Cardiac fibroblast (primary cell): ENCODE measurements around the gene OR8B4.
"Not testable (repeated sequence)": the region's sequence is repeated elsewhere in the genome, so short reads cannot be mapped to it uniquely, and the experiment has no call there.

ENCODE experiments used
- DNase-seq, 2 donors: peaks; one replicate each; pipeline versions ENCODE4 v3.0.0 to v3.0.0-alpha.2; 2010; ENCODE audit warnings: low read depth in 2 of 2
- H3K4me3 ChIP-seq, 2 donors: replicated peaks in 1 of 2; 1 replicate in 1 of 2; 2 replicates in 1 of 2; pipeline ENCODE4 v1.5.1; 2011; ENCODE audit warnings: low read depth in 2 of 2, low read length in 2 of 2, mild to moderate bottlenecking in 2 of 2, moderate library complexity in 1 of 2
- TF ChIP-seq, protein P1 (sequence below): IDR thresholded peaks from one replicate; pipeline ENCODE4 v1.5.1; 2011; ENCODE audit warnings: low read depth, mild to moderate bottlenecking, low read length, inconsistent platforms

The OR8B4 gene

DNA sequence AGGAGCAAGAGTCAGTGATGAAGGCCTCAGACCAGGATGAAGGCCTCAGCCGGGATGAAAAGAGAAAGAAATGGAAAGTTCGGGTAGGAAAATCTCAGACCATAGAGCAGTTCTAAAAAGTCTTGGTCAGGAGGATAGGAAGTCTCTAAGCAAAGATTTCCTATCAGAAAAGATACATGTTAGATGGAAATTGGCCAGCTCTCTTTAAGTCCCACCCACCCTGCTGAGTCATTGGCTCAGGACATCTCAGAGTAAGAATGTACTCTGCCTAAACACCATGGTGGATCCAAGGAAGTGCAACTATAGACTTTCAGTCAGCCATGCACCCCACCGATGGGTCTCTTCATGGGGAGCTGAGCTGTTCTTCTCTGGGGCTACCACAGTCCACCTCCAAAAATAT is 30.3 kb downstream of the OR8B4 start:
- TF ChIP-seq, protein P1, sequence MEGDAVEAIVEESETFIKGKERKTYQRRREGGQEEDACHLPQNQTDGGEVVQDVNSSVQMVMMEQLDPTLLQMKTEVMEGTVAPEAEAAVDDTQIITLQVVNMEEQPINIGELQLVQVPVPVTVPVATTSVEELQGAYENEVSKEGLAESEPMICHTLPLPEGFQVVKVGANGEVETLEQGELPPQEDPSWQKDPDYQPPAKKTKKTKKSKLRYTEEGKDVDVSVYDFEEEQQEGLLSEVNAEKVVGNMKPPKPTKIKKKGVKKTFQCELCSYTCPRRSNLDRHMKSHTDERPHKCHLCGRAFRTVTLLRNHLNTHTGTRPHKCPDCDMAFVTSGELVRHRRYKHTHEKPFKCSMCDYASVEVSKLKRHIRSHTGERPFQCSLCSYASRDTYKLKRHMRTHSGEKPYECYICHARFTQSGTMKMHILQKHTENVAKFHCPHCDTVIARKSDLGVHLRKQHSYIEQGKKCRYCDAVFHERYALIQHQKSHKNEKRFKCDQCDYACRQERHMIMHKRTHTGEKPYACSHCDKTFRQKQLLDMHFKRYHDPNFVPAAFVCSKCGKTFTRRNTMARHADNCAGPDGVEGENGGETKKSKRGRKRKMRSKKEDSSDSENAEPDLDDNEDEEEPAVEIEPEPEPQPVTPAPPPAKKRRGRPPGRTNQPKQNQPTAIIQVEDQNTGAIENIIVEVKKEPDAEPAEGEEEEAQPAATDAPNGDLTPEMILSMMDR, result no peak
- DNase-seq, result peak; percentile 5 to 52
- no peak overlapping the region for H3K4me3 ChIP-seq

DNA sequence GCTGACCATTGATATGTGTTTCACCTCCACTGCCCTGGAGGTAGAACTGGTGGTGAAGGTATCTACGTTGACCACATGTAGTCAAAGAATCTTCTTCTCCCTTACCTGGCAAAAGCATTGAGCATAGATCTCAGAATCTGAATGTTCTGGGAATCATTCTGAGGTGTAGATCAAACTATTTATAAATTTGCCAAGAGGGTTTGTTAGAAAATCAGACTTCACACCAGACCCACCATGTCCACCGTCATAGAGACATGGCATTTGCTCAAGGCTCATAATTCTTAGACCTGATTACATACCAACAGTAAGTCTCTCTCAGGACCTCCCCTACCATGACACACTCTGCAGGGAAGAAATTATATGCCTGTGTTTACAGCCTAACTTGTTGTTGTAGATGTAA is 40.3 kb downstream of the OR8B4 start, which contains the start of gene OR8B2:
OR8B2 (minus strand) TSS at position 101 of the 400 bp plus-strand sequence. CDS start 1,156 bp downstream, outside the sequence.
- no peak for DNase-seq
- TF ChIP-seq, protein P1, result no peak

DNA sequence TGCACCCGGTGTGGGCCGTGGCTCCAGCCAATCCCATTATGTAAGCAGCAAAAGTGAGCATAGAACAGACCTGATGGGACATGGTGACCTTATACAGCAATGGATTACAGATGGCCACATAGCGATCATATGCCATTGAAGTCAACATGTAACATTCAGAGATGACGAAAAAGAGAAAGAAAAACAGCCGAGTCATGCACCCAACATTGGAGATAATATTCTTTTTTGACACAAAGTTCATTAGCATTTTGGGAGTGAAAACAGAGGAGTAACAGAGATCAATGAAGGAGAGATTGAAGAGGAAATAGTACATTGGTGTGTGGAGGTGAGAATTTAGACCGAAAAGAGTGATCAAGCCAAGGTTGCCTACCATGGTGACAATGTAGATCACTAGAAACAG is 41.8 kb downstream of the OR8B4 start:
- not testable (repeated sequence) for DNase-seq, H3K4me3 ChIP-seq

More for the DNA sequence above, 40.3 kb downstream of the OR8B4 start, which contains the start of gene OR8B2:
- no peak within 1 kb of the TSS for H3K4me3 ChIP-seq

DNA sequence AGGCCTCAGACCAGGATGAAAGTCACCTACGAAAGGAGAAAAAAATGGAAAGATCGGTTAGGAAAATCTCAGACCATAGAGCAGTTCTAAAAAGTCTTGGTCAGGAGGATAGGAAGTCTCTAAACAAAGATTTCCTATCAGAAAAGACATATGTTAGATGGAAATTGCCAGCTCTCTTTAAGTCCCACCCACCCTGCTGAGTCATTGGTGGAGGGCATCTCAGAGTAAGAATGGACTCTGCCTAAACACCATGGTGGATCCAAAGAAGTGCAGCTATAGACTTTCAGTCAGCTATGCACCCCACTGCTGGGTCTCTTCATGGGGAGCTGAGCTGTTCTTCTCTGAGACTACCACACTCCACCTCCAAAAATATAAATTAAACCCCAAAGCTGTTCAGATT is 44.1 kb downstream of the OR8B4 start:
- DNase-seq, result no peak
- no peak overlapping the region for H3K4me3 ChIP-seq
- TF ChIP-seq, protein P1, result no peak

DNA sequence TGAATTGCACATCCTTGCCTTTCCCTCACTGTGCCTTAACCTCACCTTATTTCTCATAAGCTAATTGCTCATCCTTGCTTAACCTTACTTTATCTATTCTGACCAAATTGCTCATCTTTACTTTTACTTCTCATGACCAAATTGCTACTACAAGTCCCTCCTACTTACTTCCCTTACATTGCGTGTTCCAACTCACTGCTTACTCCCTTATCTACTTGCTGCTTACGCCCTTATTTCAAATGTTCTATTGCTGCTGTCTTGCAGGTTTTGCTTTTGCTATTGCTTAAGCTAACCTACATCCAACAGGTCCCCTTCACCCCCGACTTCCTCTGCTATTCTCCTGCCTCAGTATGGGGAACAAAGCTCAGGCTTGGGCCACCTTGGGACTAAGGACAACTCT is 48.4 kb downstream of the OR8B4 start:
- no peak for DNase-seq
- TF ChIP-seq, protein P1, result no peak
- H3K4me3 ChIP-seq, result no peak overlapping the region
